ENCODE results near the gene CCNA2. TPM values are rescaled to one million over a fixed set of nuclear protein-coding genes. Genes with fewer than 3 reads are reported as not detected.

CCNA2 gene
- total and polyA plus RNA-seq, 9 of the 15 experiments (the other 6 are each of a cell fraction or from before 2014, with no cell fraction given): 37.1 to 197 (median 154) TPM

DNA sequence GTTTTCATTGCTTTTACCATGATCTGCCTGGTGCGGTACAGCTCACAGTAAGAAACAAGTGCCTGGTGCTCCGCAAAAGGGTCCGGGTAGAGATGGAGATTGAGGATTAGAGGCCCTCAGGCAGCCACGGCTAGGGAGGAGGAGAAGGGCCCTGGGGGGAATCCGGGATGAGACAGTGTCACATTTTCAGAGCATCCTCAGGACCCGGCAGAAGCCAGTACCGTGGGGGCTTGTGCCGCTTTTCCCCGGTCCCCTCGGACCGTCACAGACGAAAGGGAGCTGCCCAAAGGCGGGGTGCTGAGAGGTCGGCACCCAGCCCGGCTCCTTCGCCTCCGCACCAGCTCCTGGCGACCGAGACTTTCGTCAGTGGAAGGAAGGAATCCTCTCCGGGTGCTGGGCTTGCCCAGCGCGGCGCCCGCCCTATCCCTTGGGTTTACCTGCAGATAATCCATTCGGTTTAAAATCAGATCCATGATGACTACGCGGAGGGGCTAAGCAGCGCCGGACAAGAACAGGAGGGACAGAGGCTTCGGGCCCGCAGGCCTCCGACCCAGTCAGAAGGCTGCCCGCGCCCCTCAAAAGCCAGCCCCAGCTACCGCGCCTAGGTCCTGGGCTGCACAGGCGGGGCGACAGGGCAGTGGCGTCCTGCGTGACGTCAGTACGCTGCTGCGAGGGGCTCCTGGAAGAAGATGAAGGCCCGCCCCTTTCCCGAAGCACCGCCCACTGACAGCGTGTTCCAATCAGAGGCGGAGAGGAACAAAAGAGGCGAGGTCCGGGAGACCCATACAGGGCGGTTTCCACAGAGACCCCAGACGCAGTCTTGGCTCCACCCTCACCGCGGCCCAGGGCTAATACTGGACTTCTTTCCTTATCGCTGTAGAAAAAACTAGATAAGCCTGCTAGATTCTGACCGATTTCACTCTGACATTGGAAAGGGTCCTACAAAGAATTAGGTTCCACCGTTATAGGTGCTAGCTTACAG lies 46.4 kb upstream of the CCNA2 start, which contains the start of gene BBS7 (continued):
- TF ChIP-seq, protein P1, sequence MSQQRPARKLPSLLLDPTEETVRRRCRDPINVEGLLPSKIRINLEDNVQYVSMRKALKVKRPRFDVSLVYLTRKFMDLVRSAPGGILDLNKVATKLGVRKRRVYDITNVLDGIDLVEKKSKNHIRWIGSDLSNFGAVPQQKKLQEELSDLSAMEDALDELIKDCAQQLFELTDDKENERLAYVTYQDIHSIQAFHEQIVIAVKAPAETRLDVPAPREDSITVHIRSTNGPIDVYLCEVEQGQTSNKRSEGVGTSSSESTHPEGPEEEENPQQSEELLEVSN (IDR thresholded peaks at IDR 0.05; ENCODE audit: borderline replicate concordance in 1 of 2, extremely low read depth in 1 of 2, insufficient read depth in 1 of 2, insufficient read length in 1 of 2, low read depth in 1 of 2, low read length in 1 of 2, poor library complexity in 1 of 2, severe bottlenecking in 1 of 2): peak; percentile 44 to 45
- TF ChIP-seq SMC3 (conservative IDR thresholded peaks at IDR 0.05; ENCODE audit: insufficient read depth, low read depth, low read length): 0 out of 2 replicates have a peak, but pooled peaks have one; percentile 2
- TF ChIP-seq NFYB (IDR thresholded peaks at IDR 0.05; ENCODE audit: extremely low read depth, insufficient read length): peak; percentile 46
- peak; percentile 26; the same call in 1 of the 2 replicates for TF ChIP-seq ZNF316 (IDR thresholded peaks at IDR 0.05)
- TF ChIP-seq IFI16 (CRISPR knock-in tag; IDR thresholded peaks at IDR 0.05): no peak
- TF ChIP-seq GATAD2B (IDR thresholded peaks at IDR 0.05; ENCODE audit: borderline replicate concordance): no peak
- TF ChIP-seq POLR2G (IDR thresholded peaks at IDR 0.05; ENCODE audit: low read depth, low read length): peak; percentile 87
- TF ChIP-seq RFX1 (IDR thresholded peaks at IDR 0.05): peak; percentile 80
- TF ChIP-seq, protein P2, sequence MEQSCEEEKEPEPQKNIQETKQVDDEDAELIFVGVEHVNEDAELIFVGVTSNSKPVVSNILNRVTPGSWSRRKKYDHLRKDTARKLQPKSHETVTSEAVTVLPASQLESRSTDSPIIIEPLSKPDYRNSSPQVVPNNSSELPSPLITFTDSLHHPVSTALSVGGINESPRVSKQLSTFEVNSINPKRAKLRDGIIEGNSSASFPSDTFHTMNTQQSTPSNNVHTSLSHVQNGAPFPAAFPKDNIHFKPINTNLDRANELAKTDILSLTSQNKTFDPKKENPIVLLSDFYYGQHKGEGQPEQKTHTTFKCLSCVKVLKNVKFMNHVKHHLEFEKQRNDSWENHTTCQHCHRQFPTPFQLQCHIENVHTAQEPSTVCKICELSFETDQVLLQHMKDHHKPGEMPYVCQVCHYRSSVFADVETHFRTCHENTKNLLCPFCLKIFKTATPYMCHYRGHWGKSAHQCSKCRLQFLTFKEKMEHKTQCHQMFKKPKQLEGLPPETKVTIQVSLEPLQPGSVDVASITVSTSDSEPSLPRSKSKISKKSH (CRISPR knock-in tag; IDR thresholded peaks at IDR 0.05): no peak
- peak; percentile 23; the same call in 1 of the 2 replicates for TF ChIP-seq TCF7 (IDR thresholded peaks at IDR 0.05; ENCODE audit: borderline replicate concordance)
- peak; percentile 86 for TF ChIP-seq CTBP1 (IDR thresholded peaks at IDR 0.05; ENCODE audit: borderline replicate concordance)
- no peak for TF ChIP-seq ZSCAN32 (CRISPR knock-in tag; IDR thresholded peaks at IDR 0.05)
- TF ChIP-seq SRF (CRISPR knock-in tag; IDR thresholded peaks at IDR 0.05): 0 out of 4 replicates have a peak, but pooled peaks of 1 of the 2 experiments have one; percentile 70
- peak; percentile 62 for TF ChIP-seq HMGN3 (IDR thresholded peaks at IDR 0.05; ENCODE audit: borderline replicate concordance, extremely low read depth, insufficient read length, low read depth, low read length)
- TF ChIP-seq RBBP5 (IDR thresholded peaks at IDR 0.05; ENCODE audit: borderline replicate concordance, insufficient read depth, low read length, poor library complexity, severe bottlenecking): peak; percentile 78
- TF ChIP-seq SMARCA4 (IDR thresholded peaks at IDR 0.05): 0 out of 2 replicates have a peak, but pooled peaks have one; percentile 46
- TF ChIP-seq, protein P3, sequence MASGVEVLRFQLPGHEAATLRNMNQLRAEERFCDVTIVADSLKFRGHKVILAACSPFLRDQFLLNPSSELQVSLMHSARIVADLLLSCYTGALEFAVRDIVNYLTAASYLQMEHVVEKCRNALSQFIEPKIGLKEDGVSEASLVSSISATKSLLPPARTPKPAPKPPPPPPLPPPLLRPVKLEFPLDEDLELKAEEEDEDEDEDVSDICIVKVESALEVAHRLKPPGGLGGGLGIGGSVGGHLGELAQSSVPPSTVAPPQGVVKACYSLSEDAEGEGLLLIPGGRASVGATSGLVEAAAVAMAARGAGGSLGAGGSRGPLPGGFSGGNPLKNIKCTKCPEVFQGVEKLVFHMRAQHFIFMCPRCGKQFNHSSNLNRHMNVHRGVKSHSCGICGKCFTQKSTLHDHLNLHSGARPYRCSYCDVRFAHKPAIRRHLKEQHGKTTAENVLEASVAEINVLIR (CRISPR knock-in tag; IDR thresholded peaks at IDR 0.05): peak; percentile 74
- TF ChIP-seq HDGF (IDR thresholded peaks at IDR 0.05): no peak
- TF ChIP-seq NFIC (IDR thresholded peaks at IDR 0.05): no peak
- no peak for TF ChIP-seq ZBTB8A (IDR thresholded peaks at IDR 0.05; ENCODE audit: partially characterized antibody)

Measured in K562 (cell line).